GM21786 (cell line): Measurements from ENCODE around the gene NDRG2.
A peak's percentile ranks its signal among the peaks of the same experiment; 100 is the strongest.

Experiments
- ATAC-seq: cut with Tn5 transposase; IDR thresholded peaks from one replicate; pipeline ENCODE4 v1.9.1; 2021; ENCODE audit not compliant: unreplicated experiment

The NDRG2 gene

GRCh38 chr14:20978687-20979086 is 46.2 kb downstream of the NDRG2 start:
- ATAC-seq = no peak

DNA sequence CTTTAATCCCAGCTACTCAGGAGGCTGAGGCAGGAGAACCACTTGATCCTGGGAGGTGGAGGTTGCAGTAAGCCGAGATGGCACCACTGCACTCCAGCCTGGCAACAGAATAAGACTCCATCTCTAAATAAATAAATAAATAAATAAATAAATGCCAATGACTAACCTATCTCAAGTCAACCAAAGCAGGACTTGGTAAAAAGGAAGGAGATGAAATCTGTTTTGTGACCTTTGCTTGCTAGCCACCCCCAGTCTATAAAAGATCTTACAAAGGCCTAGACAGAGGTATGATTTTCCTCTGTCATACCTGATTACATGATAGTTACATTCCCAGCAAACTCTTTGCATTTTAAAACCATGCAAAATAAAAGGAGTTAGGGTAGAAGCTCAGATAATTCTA is 48.6 kb downstream of the NDRG2 start:
- no peak for ATAC-seq

GRCh38 chr14:20973501-20973900 is 51.4 kb downstream of the NDRG2 start:
- no peak for ATAC-seq

DNA sequence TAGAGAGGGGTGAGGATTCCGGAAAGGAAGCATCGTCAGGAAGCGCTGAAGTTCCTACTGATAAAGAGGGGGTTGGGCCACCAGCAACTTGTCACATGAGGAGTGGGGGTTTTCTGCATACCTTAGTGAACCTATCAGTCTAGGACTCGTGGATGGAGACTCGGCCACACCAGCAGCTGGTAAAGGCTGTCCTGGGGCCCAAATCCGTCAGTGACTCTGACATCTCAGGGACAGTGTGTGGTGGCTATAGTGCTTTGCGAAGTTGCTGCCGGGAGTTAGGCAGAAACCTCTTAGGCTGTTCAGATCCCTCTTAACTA is 53.2 kb downstream of the NDRG2 start:
- ATAC-seq = peak; percentile 20

DNA sequence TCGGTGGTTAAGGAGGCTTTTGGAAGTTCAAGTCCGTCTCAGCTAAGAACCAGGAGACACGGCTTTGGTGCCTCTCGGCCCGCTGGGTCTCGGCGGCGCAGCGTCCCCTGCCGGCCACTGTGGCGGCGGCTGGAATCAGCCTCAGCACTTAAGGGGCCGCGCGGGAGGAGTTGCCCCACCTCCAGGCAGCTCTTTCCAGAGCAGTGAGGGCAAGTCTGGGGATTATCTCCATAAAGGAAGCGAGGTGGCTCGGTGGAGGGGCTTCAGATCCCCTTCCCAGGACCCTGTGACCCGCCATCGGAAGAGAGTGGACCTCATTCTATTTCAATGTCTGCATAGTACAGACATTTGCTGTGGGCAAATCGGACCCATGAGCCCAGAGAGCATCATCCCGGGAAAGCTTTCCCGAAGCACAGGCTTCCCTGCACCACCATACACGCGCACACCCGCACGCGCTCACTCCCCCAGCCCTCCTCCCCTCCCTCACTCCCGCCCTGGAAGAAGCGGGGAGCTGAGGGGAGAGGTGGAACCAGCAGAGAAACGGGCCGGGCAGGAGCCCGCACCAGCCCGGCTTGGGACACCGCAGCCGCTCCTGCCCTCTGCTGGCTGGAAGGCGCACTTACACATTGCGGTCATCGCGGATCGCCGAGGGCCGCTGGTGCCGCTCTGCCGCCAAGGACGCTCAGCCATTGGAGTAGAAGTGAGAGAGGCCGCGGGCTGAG is 53.7 kb downstream of the NDRG2 start:
- peak; percentile 87 for ATAC-seq

- no peak for ATAC-seq
Observed at GRCh38 chr14:20970647-20970982, 54.2 kb downstream of the NDRG2 start.

DNA sequence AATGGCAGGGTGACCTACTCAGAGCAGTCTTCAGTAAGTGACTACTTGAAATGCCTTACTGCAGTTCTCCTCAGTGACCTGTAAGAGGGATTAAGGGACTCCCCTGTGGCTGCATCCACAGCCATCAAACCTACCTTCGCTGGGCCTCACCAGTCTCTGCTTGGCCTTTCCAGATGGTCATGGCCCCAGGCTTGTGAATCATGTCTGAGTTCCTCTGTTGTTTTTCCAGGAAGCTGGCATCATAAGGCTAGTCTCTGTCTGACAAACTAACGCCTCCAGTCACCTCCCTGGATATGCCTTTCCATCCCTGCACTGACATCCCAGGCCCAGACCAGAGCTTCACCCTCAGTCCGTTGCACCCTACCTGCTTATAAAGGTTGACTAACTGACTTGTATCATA is 55.5 kb downstream of the NDRG2 start:
- no peak for ATAC-seq
